Measurements from ENCODE around the gene ACTR3.

DNA sequence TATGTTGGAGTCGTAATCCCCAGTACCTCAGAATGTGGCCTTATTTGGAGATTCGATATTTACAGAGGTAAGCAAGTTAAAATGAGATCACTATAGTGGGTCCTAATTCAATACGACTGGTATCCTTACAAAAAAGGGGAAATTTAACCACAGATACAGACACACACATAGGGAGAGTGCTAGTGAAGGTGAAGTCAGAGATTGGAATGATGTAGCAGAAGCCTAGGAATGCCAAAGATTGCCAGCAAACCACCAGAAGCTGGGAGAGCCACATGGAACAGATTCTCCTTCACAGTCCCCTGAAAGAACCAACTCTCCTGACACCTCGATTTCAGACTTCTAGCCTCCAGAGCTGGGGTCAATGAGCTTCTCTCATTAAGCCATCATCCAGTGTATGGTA lies 17.7 kb upstream of the ACTR3 start:
- TF ChIP-seq SP1 (IDR thresholded peaks at IDR 0.05; ENCODE audit: low read depth, low read length) (no peak), CEBPB (IDR thresholded peaks at IDR 0.05; ENCODE audit: low read depth, low read length) (no peak), CTCF (IDR thresholded peaks at IDR 0.05; ENCODE audit: control extremely low read depth in 1 of 3, insufficient read depth in 1 of 3, low read depth in 1 of 3, low read length in 3 of 3) (no peak), KDM1A (IDR thresholded peaks at IDR 0.05; ENCODE audit: borderline replicate concordance, low read length) (no peak), GABPA (IDR thresholded peaks at IDR 0.05; ENCODE audit: borderline replicate concordance, insufficient read depth, low read length) (no peak), EP300 (IDR thresholded peaks at IDR 0.05; ENCODE audit: borderline replicate concordance in 1 of 2, low read depth in 2 of 2, low read length in 2 of 2) (no peak), CHD1 (IDR thresholded peaks at IDR 0.05; ENCODE audit: low read depth, low read length) (no peak), EZH2 (IDR thresholded peaks at IDR 0.05; ENCODE audit: low read depth, low read length, severe bottlenecking) (no peak)
- TF ChIP-seq, protein P1, sequence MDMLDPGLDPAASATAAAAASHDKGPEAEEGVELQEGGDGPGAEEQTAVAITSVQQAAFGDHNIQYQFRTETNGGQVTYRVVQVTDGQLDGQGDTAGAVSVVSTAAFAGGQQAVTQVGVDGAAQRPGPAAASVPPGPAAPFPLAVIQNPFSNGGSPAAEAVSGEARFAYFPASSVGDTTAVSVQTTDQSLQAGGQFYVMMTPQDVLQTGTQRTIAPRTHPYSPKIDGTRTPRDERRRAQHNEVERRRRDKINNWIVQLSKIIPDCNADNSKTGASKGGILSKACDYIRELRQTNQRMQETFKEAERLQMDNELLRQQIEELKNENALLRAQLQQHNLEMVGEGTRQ (IDR thresholded peaks at IDR 0.05; ENCODE audit: low read length) = no peak
